Astrocyte of the spinal cord (primary cell): ENCODE results near the gene ELL.

Experiments
- DNase-seq: peaks from one replicate; pipeline ENCODE4 v3.0.0; 2011; ENCODE audit warnings: low read depth, low spot score
- H3K4me3 ChIP-seq: 2 replicates; pipeline ENCODE4 v1.5.1; 2011; ENCODE audit warnings: low read depth, mild to moderate bottlenecking, low read length, moderate library complexity
- in situ Hi-C: cut with HindIII; loops from 2 replicates; pipeline ENCODE4 v1.10.0; 2017; ENCODE audit warnings: low sequenced_read_pairs
- TF ChIP-seq, protein P1 (sequence below): IDR thresholded peaks from 2 replicates; pipeline ENCODE4 v1.5.1; 2012; ENCODE audit warnings: low read depth, mild to moderate bottlenecking, low read length, inconsistent platforms

Gene ELL

DNA sequence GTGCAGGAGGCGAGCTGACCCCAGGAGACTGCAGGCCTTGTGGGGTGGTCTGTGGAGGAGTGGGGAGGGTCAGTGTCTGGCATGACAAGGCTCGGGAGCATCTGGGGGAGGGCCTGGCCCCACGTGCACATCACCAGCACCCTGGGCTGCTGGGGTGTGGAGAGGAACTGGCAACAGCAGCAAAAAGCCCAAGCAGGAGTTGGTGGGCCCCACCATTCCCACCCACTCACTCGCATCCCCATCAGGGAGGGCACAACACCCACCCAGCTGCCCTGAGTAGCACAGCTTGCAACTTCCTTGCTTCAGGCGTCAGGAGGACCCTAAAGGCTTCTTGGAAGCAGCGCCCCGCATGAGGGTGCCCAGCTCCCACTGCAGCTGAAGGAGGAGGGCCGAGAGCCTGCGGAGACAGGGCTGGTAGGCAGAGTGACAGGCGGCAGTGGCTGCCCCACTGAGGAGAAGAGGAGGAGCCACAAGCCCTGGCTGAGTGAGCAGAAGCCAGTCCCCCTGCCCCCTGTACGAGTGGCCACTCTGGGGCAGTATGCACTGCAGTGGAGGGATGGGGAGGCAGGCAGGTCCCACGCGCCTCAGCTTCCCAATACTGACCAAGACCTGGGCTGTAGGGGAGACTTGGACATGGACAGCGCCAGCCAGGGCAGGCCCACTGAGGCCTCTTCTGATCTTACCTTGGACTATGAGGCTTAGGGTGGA is 26.5 kb downstream of the ELL start:
- TF ChIP-seq, protein P1, sequence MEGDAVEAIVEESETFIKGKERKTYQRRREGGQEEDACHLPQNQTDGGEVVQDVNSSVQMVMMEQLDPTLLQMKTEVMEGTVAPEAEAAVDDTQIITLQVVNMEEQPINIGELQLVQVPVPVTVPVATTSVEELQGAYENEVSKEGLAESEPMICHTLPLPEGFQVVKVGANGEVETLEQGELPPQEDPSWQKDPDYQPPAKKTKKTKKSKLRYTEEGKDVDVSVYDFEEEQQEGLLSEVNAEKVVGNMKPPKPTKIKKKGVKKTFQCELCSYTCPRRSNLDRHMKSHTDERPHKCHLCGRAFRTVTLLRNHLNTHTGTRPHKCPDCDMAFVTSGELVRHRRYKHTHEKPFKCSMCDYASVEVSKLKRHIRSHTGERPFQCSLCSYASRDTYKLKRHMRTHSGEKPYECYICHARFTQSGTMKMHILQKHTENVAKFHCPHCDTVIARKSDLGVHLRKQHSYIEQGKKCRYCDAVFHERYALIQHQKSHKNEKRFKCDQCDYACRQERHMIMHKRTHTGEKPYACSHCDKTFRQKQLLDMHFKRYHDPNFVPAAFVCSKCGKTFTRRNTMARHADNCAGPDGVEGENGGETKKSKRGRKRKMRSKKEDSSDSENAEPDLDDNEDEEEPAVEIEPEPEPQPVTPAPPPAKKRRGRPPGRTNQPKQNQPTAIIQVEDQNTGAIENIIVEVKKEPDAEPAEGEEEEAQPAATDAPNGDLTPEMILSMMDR, result no peak
- no peak overlapping the region for H3K4me3 ChIP-seq
- no peak for DNase-seq
- in situ Hi-C loops, result no loop called here

DNA sequence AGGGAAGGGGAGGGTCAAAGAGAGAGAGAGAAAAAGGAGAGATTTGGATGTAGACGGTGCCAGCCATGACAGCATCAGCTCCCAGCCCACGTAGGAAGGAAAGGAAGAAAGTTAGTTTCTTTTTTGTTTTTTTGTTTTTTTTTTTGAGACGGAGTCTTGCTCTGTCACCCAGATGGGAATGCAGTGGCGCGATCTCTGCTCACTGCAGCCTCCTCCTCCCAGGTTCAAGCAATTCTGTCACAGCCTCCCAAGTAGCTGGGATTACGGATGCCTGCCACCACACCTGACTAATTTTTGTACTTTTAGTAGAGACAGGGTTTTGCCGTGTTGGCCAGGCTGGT is 27.6 kb downstream of the ELL start:
- in situ Hi-C loops, result no loop called here
- TF ChIP-seq, protein P1, result no peak
- DNase-seq, result no peak
- H3K4me3 ChIP-seq, result no peak overlapping the region

DNA sequence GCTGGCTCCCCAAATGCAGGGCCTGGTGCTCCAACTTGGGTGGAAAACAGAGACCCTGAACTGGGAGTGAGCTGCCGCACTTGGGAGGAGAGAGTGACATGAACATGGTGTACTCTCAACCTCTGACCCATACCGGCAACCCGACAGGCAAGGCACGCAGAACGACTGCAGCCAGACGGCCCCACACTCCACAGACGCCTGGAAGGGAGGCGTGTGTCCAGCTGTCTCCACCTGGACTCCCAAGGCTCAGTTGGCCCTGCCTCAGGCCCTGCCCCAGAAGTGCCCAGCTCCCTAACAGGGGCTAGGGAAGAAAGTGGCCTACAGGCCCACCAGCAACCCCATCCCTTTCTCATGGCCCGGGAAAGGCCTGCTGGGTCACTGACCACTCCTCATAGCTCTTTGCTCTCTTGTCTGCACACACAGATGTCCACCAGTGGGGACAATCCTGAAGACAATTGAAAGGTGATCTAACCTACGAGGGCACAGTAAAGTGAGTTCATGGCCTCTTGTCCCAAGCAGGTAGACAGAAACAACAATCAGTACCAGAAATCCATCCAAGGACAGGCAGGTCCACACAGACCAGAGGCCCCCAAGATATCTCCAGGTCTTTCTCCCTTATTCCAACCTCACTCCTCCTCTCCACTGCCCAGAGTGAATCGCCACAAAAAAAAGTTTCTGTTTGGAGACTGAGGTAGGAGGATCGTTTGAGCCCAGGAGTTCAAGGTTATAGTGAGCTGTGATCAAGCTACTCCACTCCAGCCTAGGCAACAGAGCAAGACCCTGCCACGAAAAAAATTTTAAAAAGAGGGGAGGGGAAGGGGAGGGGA is 28.2 kb downstream of the ELL start:
- TF ChIP-seq, protein P1, result no peak
- in situ Hi-C loops, result no loop called here
- DNase-seq, result no peak
- no peak overlapping the region for H3K4me3 ChIP-seq

DNA sequence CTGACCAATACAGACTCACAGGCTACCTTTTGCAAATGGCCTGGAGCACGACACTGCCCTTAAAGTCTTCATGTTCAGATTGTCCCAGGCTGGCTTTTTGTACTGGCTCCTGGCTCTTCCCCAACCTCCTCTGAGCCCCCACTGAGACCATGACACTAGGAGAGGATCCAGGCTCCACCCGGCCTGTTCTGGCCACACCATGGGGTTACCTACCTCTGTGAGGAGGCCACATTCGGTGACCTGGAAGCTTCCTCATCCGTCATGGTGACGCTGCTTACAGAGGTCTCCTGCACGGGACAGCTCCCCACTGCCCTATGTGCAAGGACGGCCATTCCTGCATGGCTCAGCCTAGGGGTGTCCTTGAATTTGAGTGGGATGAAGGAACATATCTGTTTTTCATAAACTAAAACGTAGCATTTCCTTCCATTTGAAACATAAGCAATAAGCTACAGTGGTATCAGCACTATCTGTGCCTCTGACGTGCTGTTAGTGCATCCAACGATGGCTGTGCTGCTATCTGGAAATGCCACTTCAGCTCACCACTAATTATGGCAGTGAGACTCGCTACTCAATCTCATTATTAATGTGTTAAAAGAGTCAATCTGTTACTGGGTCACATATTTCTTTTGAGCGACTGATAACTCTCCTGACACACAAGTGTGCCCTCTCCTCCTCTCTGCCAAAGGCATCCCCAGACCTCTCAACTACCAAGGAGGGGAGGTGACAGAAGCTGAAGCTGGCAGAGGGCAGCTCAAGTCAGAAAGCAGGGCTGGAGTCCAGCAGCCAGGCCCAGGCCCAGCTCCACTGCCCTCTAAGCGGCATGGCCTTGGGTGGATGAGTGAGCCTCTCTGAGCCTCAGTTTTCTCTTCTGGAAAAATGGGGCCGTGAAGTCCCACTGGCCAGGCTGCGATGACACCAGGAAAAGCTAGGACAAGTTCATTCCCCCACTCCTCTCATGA is 29.6 kb downstream of the ELL start:
- DNase-seq, result no peak
- no peak overlapping the region for H3K4me3 ChIP-seq
- in situ Hi-C loops, result no loop called here
- TF ChIP-seq, protein P1, result no peak

DNA sequence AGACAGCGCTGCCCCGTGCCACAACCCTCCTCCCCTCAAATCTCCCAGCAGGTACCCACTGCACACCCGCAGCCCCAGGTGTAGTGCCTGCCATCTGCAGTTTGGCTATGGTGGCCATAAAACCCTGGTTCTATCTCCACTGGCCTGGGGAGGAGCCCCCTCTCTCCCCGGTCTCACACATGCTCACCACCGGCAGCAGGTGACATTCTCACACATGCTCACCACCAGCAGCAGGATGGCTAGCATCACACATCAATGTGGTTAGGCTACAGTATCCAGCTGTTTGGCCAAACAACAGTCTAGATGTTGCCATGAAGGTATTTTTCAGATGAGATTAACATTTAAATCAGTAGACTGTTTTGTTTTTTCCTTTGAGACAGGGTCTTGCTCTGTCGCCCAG is 31.1 kb downstream of the ELL start:
- TF ChIP-seq, protein P1, result no peak
- no peak overlapping the region for H3K4me3 ChIP-seq
- in situ Hi-C loops, result no loop called here
- DNase-seq, result no peak

DNA sequence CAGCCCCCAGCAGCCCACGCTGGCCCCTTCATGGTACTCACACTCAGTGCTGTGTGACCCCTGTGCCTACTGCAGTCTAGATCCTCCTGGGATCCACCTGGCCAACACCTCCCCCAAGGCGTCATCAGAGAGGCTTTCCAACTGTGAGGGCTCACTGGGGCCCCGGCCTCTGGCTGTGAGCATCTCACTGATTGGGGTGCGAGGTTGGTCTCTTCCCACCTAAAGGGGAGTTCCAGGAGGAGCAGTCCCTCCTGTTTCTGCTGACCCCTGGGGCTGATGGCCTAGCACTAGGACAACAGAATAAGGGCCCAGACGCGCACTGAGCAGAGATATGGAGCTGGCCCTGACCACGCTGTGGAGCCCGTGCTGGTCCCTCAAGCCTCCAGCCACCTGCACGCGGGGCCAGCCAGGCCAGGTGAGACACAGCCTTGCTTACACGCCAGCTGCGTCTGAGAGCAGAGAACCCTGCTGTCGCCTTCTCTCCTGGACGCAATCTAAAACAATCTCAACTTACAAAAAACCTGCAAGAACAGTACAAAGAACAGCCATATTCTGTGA is 32.2 kb downstream of the ELL start:
- TF ChIP-seq, protein P1, result no peak
- no peak for DNase-seq
- in situ Hi-C loops, result no loop called here
- H3K4me3 ChIP-seq, result no peak overlapping the region
